Lung (tissue), 12 donors: ENCODE results near the gene CIAO3. TPM values are rescaled to one million over a fixed set of nuclear protein-coding genes. Genes with fewer than 3 reads are reported as not detected.

Source experiments
- ATAC-seq: fragments of 200-7000 bp; cut with Tn5 transposase; one replicate; pipeline ENCODE4 v1.9.1; 2020; ENCODE audit warnings: moderate number of reproducible peaks; ENCODE audit not compliant: insufficient read depth, low FRiP score
- DNase-seq, 3 donors: peaks; one replicate each; pipeline ENCODE4 v3.0.0-alpha.2; 2013 to 2017
- H3K27ac ChIP-seq, 2 donors: one replicate each; pipeline ENCODE4 v1.5.1; 2013; ENCODE audit warnings: mild to moderate bottlenecking in 2 of 2, moderate library complexity in 2 of 2, control low read depth in 1 of 2, inconsistent platforms in 1 of 2, low read depth in 1 of 2, low read length in 1 of 2
- H3K27me3 ChIP-seq, 3 donors: one replicate each; pipeline ENCODE4 v1.5.1; 2013; ENCODE audit warnings: low read length in 2 of 3; ENCODE audit not compliant: control insufficient read depth in 3 of 3, insufficient read depth in 3 of 3
- H3K36me3 ChIP-seq, 4 donors: one replicate each; pipeline ENCODE4 v1.5.1; 2013; ENCODE audit warnings: low read length in 4 of 4, mild to moderate bottlenecking in 1 of 4, moderate library complexity in 1 of 4; ENCODE audit not compliant: control insufficient read depth in 4 of 4, insufficient read depth in 4 of 4
- H3K4me1 ChIP-seq, 5 donors: one replicate each; pipeline ENCODE4 v1.5.1; 2013; ENCODE audit warnings: low read length in 5 of 5, mild to moderate bottlenecking in 2 of 5, moderate library complexity in 1 of 5; ENCODE audit not compliant: control insufficient read depth in 5 of 5, insufficient read depth in 5 of 5
- H3K4me3 ChIP-seq: one replicate; pipeline ENCODE4 v1.5.1; 2013; ENCODE audit warnings: mild to moderate bottlenecking, control low read depth, moderate library complexity
- H3K9ac ChIP-seq, 2 donors: one replicate each; pipeline ENCODE4 v1.5.1; 2013; ENCODE audit warnings: low read length in 2 of 2, control low read depth in 1 of 2; ENCODE audit not compliant: insufficient read depth in 1 of 2
- H3K9me3 ChIP-seq, 4 donors: one replicate each; pipeline ENCODE4 v1.5.1; 2013; ENCODE audit warnings: low read length in 3 of 4, mild to moderate bottlenecking in 1 of 4, moderate library complexity in 1 of 4; ENCODE audit not compliant: control insufficient read depth in 4 of 4, insufficient read depth in 3 of 4
- CTCF ChIP-seq: IDR thresholded peaks from 2 replicates; pipeline ENCODE4 v1.5.1; 2012; ENCODE audit warnings: mild to moderate bottlenecking; ENCODE audit errors: control extremely low read depth, extremely low read depth
- WGBS, 2 donors: extraction: QIAGEN DNeasy Blood & Tissue Kit; methylation state at CpG; one replicate each; pipeline ENCODE4 v1.1.7; 2013; 5-methylcytosine and 5-hydroxymethylcytosine counted together
- polyA plus RNA-seq, 2 donors: library from polyadenylated mRNA; stranded (reverse); fragments of 200-250 nt; gene quantifications; one replicate each; pipeline ENCODE4 v1.2.1, GENCODE V29; 2013
- total RNA-seq, 2 donors: library from RNA; depleted of rRNA in 1 of 2; stranded (reverse); fragments of >200 nt in 1 of 2; gene quantifications; one replicate each; pipeline ENCODE4 v1.2.1, GENCODE V29; 2014 to 2021
- donor health status: control.
- donor health status: control.
- donor health status: Bipolar disorder and iron deficiency.
- donor health status: healthy.
- donor health status: DM: yes; HTN: yes; CAD: no.

CIAO3 gene
- total and polyA plus RNA-seq, 4 donors, result 21.0 to 40.6 (median 30.7) TPM

- no peak overlapping the region for H3K4me3 ChIP-seq
- no peak for TF ChIP-seq CTCF
- no peak overlapping the region for H3K27ac ChIP-seq
- H3K9ac ChIP-seq, result no peak overlapping the region
- H3K27me3 ChIP-seq, result peaks cover 0 to 7% (median 4%) of the 10 kb centered on the region in 3 donors
- WGBS, 2 donors, result 87 to 89% methylated on average over 9 of the region's 9 CpGs
- DNase-seq (no peak), ATAC-seq (no peak)
- H3K9me3 ChIP-seq, result no peaks in the 10 kb centered on the region
- no peaks in the 10 kb centered on the region for H3K36me3 ChIP-seq
- peaks cover 0 to 26% (median 5%) of the 10 kb centered on the region in 5 donors for H3K4me1 ChIP-seq
These were observed 17.1 kb downstream of the CIAO3 start for GRCh38 chr16:723695-724094.

- H3K9me3 ChIP-seq, result no peaks in the 10 kb centered on the region
- H3K27ac ChIP-seq, result no peak overlapping the region
- no peak overlapping the region for H3K4me3 ChIP-seq
- no peak for ATAC-seq
- 90 to 92% methylated on average over 21 to 24 of the region's 24 CpGs for WGBS, 2 donors
- DNase-seq, result no peak
- no peaks in the 10 kb centered on the region for H3K36me3 ChIP-seq
- H3K4me1 ChIP-seq, result peaks cover 0 to 23% (median 5%) of the 10 kb centered on the region in 5 donors
- H3K9ac ChIP-seq, result no peak overlapping the region
- no peak for TF ChIP-seq CTCF
- H3K27me3 ChIP-seq, result peaks cover 0 to 7% (median 4%) of the 10 kb centered on the region in 3 donors
These were observed 17.8 kb downstream of the CIAO3 start for GRCh38 chr16:722835-723633.

- no peak overlapping the region for H3K9ac ChIP-seq
- DNase-seq (no peak), ATAC-seq (no peak)
- no peaks in the 10 kb centered on the region for H3K9me3 ChIP-seq
- H3K27me3 ChIP-seq, result peaks cover 0 to 3% (median 0%) of the 10 kb centered on the region in 3 donors
- no peak overlapping the region for H3K27ac ChIP-seq
- TF ChIP-seq CTCF, result no peak
- H3K4me1 ChIP-seq, result peaks cover 0 to 17% (median 5%) of the 10 kb centered on the region in 5 donors
- WGBS, 2 donors, result 86% methylated on average over 51 of the region's 51 CpGs
- no peak overlapping the region for H3K4me3 ChIP-seq
- H3K36me3 ChIP-seq, result no peaks in the 10 kb centered on the region
These were observed 18.8 kb downstream of the CIAO3 start for GRCh38 chr16:721765-722540.
